Stimulated activated CD8-positive, alpha-beta memory T cell treated with anti-CD3 and anti-CD28 coated beads, Interleukin-12 subunit alpha, Interleukin-12 subunit beta, amount 100 ng/mL, for 24 hours (primary cell): Measurements from ENCODE around the gene KRT16.
"Not testable (repeated sequence)": the region's sequence is repeated elsewhere in the genome, so short reads cannot be mapped to it uniquely, and the experiment has no call there.

Experiments used
- DNase-seq: peaks from one replicate; pipeline ENCODE4 v3.0.0-alpha.2; 2020; ENCODE audit errors: extremely low read depth

The KRT16 gene

DNA sequence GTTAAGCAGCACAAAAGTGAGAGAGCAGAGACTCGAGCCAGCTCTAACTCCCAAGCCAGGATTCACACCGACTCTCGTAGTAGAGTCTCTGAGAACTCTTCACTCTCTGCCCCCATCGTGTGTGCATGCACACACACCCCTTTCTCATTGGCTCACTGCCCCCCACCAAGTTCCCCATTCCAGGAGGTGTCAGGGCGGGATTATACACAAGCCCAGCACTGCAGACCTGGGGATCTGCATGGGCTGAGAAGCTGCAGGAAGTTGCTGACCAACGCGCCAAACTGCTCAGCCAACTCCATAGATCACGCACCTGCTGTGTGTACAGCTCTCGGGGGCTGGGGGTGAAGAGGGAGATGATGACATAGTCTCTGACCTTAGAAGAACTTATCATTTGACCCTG lies 2.2 kb upstream of the KRT16 start:
- DNase-seq, result not testable (repeated sequence)

DNA sequence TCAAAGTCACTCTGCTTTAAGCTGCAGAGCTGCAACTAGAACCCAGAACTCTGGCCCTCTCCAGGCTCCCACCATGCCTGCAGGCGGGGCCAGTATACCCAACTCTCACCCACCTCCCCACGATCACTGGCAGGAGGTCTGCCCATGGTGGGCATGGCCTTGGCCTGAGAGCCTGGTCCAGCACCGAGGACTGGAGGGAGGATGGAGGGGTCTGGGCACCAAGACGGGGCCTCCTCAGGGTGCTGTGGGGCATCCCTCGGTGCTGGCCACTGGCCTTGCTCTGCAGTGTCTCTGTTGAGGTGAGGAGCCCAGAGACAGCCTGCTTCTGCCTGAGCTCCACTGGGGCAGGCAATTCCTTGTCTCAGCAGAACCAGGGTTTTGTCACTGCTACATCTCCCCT lies 1.5 kb upstream of the KRT16 start:
- DNase-seq, result no peak

GRCh38 chr17:41613277-41614082 lies 913 bp upstream of the KRT16 start:
- no peak for DNase-seq

DNA sequence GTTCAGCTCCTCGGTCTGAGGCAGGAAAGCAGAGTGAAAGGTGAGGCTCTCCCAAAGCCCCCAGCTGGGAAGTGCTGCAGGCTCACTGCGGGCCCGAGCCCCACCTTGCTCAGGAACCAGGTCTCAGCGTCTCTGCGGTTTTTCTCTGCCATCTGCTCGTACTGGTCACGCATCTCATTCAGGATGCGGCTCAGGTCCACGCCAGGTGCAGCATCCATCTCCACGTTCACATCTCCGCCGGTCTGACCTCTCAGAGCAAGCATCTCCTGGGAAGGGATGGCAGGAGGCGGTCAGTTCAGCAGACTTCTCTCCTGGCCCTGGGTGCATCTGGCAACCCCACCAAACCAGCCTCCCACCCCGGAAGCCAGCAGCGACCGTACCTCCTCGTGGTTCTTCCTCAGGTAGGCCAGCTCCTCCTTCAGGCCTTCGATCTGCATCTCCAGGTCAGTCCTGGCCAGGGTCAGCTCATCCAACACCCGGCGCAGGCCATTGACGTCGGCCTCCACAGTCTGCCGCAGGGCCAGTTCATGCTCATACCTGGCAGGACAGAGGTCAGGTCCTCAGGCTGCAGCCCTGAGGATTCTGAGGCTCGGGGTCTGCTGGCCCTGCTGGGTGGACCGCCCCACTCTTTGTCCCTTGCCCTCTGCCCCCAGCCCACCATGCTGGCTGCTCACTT lies 1.5 kb downstream of the KRT16 start:
- DNase-seq, result no peak

GRCh38 chr17:41610061-41610517 lies 2.5 kb downstream of the KRT16 start:
- not testable (repeated sequence) for DNase-seq

DNA sequence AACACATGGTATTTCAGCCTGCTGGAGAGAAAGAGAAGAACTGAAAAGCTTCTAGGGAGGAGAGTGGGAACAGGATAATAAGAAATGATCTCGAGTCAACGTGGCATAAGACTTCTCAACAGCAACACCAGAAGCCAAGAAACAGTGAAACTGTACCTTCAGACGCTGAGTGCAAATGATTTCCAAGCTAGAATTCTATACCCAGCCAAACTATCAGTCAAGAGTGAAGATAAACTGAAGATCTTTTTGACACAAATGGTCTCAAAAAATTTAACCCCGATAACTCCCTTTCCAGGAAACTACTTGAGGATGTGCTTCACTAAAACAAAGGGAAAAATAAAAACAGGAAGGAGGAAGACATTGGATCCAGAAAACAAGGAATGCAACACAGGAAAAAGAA lies 5.6 kb downstream of the KRT16 start:
- not testable (repeated sequence) for DNase-seq

DNA sequence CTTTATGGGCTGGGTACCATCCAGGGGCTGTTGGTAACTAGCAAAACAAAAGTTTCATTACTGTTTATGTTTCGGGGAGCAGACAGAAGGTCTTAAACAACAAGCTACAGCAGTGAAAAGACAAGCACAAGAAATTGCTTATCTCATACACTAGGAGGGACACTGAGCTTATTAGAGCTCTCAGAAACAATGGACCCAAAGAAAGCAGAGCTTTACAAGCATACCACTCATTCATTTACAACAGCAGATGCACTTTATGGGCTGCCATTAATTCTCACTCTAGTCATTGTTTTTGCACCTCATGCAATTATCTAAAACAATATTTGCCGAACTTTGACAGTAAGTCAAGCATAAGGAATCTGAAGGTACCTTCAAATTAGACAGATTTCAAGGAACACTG lies 10.0 kb downstream of the KRT16 start:
- DNase-seq, result no peak

DNA sequence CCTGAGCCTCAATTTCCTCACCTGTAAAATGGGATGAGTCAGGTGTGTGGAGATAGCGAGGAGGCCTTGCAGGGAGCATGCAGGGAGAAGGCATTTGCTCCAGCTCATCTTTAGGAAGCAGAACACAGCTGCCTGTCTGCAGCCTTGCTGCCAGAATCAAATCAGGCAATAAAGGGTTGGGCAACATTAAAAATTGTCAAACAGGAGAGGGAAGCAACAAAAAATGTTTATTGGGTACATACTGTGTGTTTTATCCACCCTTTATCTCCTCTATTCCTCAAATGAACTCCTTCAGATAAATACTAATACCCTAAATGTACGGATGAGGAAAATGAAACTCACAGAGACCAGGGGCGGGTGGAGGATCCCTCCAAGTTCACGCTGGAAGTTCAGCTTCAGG lies 12.2 kb downstream of the KRT16 start:
- DNase-seq, result no peak

GRCh38 chr17:41599680-41600079 lies 12.9 kb downstream of the KRT16 start:
- DNase-seq, result no peak

GRCh38 chr17:41595585-41595984 lies 17.0 kb downstream of the KRT16 start:
- DNase-seq, result no peak

DNA sequence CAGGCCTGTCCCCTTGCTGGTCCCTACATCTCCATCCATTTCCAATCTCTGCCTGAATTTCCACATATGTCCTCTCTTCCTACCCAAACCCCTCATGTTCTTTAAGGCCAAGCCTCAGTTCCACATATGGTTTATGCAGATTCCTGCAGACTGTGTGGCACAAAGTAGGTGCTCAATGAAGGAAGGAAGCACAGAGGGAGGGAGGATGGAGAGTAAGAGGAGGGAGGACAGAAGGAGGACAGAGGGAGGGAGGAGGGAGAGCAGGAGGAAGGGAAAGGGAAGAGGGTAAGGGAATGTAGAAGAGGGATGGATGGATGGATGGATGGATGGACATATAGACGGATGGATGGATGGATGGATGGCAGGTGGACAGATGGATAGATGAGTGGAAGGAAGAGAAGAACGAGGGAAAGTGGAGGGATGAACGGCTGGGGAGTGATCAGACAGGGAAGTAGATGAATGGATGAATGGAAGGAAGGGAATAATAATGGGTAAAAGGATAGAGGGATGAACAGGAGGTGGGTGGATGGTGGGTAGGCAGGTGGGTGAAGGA lies 18.1 kb downstream of the KRT16 start:
- no peak for DNase-seq

DNA sequence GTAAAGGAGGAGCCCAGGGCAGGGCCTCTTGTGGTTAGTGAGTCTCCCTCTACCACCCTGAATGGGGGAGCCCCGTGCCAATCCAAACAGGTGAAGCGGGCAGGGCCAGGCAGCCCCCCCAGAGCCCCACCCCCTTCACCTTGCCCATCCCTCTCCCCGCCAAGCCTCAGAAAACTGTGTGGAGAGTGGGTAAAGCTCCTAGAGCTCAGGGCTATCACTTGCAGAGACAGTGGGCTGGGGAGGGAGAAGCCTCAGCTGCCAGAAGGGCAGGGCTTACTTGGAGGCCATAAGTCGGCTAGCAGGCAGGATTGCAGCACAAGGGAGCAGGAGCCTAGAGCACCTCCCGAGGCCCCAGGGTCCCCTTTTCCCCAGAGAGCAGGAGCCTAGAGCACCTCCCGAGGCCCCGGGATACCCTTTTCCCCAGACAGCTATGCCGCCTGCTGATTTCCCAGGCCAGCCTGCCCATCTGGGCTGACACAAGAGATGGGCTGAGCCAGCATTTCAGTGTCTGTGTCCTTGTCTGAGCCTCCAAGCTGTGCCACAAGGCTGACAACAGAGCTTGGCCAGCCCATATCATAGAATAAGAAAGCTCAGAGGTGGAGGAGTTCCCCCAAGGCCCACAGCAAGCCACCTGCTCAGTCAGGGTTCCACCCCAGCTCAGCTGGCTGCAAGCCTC lies 19.1 kb downstream of the KRT16 start:
- no peak for DNase-seq

GRCh38 chr17:41592601-41593305 lies 19.8 kb downstream of the KRT16 start:
- DNase-seq, result no peak

DNA sequence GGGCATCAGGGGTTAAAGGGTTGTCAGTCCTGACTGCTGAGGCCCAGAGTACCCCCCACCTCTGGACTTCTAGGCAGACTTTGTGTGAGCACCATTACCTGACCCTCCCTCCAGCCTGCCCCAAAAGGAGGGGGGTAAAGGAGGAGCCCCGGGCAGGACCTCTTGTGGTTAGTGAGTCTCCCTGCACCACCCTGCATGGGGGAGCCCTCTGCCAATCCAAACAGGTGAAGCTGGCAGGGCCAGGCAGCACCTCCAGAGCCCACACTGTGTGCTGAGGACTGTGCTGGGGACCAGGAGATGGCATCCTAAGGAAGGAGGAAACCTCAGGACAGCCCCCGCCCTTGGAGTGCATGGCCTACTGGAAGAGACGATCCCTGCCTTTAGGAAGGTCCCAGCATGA lies 23.3 kb downstream of the KRT16 start:
- no peak for DNase-seq

GRCh38 chr17:41588126-41588810 lies 24.3 kb downstream of the KRT16 start:
- DNase-seq, result no peak

DNA sequence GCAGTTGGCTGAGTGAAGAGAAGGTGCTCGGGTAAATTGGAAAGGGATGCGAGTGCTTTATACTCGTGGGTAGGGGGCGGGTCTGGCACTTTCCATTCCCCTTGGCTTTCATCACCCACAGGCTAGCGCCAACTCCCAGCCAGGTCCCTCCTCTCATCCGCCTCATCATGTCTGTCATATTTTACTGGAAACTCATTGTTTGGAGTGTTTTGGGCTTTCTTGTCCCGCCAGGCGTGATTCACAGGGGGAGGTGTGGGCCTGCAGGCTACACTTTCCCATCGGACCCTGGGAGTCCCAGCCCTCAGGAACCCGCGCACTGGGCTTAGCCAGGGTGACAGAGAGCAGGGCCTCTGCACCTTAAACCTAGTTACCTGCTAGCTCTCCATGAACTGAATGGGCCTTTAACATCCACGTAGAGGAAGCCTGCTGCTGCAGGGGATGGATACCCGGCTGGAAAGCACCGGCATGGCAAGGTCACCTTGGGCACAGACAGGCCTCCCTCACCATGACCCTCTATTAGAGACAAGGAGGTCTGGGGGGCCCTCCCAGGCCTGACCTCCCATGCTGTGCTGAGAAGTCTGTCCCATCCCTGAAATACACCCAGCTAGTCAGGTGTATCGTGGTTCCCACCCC lies 25.6 kb downstream of the KRT16 start, which contains the start of gene KRT14:
Gene KRT14, minus strand, starts transcription at position 33 of the 633 bp plus-strand sequence. CDS start 61 bp downstream, outside the sequence.
- no peak for DNase-seq

DNA sequence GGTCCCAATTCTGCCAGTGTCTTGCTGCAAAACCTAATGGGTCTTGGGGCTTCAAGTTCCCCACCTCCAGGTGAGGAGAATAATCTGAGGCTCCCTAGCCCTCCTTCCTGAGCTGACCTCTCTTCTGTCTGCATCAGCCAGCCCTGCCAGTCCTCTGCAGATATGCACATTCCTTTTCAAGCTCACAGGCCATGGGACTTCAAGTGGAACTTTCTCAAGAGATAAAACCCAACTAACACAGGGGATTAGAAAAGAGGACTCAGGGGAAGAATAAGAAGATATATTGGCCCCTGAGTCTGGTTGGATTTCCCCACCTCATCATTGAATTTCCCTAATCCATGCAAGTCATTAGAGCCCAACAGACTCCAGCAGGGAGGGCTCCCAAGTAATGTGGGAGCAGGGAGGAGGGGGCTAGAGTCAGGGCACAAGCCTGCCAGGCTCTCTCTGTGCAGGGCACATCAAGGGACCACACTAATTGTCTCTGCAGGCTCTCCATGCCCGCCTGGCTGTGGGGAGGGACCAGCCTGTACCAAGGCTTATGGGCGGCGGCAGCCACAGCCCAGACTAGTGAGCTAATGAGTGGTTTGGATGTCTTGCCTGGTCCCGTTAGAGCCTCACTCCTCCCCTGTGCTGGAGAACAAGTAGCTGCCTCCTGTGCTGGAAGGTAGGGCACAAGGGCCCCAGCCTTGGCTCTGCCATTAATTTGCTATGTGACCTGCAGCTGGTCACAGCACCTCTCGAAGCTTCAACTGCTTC lies 27.1 kb downstream of the KRT16 start:
- no peak for DNase-seq

DNA sequence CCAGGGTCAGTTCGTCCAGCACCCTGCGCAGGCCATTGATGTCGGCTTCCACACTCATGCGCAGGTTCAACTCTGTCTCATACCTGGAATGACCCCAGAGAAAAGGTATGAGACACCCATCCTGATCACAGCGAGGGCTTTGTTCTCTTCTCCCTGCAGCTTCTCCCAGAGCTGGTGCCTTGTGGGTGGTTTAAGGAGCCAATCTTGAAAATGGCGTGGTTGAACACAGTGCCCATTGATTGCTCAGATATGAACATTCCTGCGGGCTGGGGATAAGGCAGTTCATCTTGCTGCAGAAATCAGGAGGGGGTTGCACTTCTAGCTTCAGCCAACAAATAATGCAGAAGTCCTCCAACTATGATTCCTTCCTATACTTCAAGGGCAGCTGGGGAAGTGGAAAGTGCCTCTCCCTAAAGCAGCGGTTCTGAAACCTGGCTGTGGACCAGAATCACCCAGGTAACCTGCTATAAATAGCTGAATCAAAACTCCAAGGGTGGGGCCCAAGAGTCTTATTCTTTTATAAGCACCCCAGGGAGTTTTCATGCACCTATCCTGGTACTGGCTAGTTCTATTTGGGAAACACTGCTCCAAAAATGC lies 28.1 kb downstream of the KRT16 start:
- DNase-seq, result not testable (repeated sequence)
